Liver (tissue), 3 donors: Measurements from ENCODE around the gene SVEP1.

Experiments
- CTCF ChIP-seq: fragments of 150-350 bp; IDR thresholded peaks from 2 replicates; pipeline ENCODE4 v1.5.1; 2017; ENCODE audit warnings: improper control_type of control experiment, low read depth, low read length; ENCODE audit not compliant: missing input control
- EGR1 ChIP-seq, 2 donors: IDR thresholded peaks; 2 replicates each; pipeline ENCODE4 v1.6.1; 2016 to 2018; ENCODE audit warnings: antibody characterized with exemption in 2 of 2, low read depth in 2 of 2
- GABPA ChIP-seq, 2 donors: IDR thresholded peaks in 1 of 2; conservative IDR thresholded peaks in 1 of 2; 2 replicates each; pipeline ENCODE4 v1.6.1; 2016; ENCODE audit warnings: antibody characterized with exemption in 2 of 2, mild to moderate bottlenecking in 1 of 2, moderate library complexity in 1 of 2
- JUND ChIP-seq, 2 donors: IDR thresholded peaks; 2 replicates each; pipeline ENCODE4 v1.6.1; 2016; ENCODE audit warnings: antibody characterized with exemption in 2 of 2
- MAX ChIP-seq: IDR thresholded peaks from 2 replicates; pipeline ENCODE4 v1.6.1; 2016; ENCODE audit warnings: antibody characterized with exemption
- NR2F2 ChIP-seq: IDR thresholded peaks from 2 replicates; pipeline ENCODE4 v1.6.1; 2016; ENCODE audit warnings: antibody characterized with exemption
- RAD21 ChIP-seq, 2 donors: IDR thresholded peaks; 2 replicates each; pipeline ENCODE4 v1.6.1; 2016; ENCODE audit warnings: antibody characterized with exemption in 2 of 2, mild to moderate bottlenecking in 2 of 2
- REST ChIP-seq: IDR thresholded peaks from 2 replicates; pipeline ENCODE4 v1.6.1; 2016; ENCODE audit warnings: antibody characterized with exemption, mild to moderate bottlenecking
- RXRA ChIP-seq, 2 donors: IDR thresholded peaks; 2 replicates each; pipeline ENCODE4 v1.6.1; 2017 to 2018; ENCODE audit warnings: antibody characterized with exemption in 2 of 2, mild to moderate bottlenecking in 1 of 2
- SP1 ChIP-seq: IDR thresholded peaks from 2 replicates; pipeline ENCODE4 v1.6.1; 2018; ENCODE audit warnings: antibody characterized with exemption, mild to moderate bottlenecking
- TAF1 ChIP-seq: conservative IDR thresholded peaks from 2 replicates; pipeline ENCODE4 v1.6.1; 2016; ENCODE audit warnings: antibody characterized with exemption, mild to moderate bottlenecking
- YY1 ChIP-seq: IDR thresholded peaks from 2 replicates; pipeline ENCODE4 v1.6.1; 2016; ENCODE audit warnings: antibody characterized with exemption, mild to moderate bottlenecking
- ZBTB33 ChIP-seq: IDR thresholded peaks from 2 replicates; pipeline ENCODE4 v1.6.1; 2016; ENCODE audit warnings: antibody characterized with exemption
- TF ChIP-seq, protein P1 (sequence below): IDR thresholded peaks from 2 replicates; pipeline ENCODE4 v1.6.1; 2016; ENCODE audit warnings: antibody characterized with exemption
- donor health status: healthy.
- donor health status: healthy.

GRCh38 chr9:110591526-110591925 lies 12.0 kb upstream of the SVEP1 start:
- TF ChIP-seq MAX (no peak), CTCF (no peak), ZBTB33 (no peak), TAF1 (no peak), REST (no peak), JUND (IDR thresholded peaks at IDR 0.05) (no peak), EGR1 (IDR thresholded peaks at IDR 0.05; ENCODE audit: low read depth in 2 of 2) (no peak), RAD21 (IDR thresholded peaks at IDR 0.05) (no peak), SP1 (no peak), YY1 (no peak), GABPA (IDR thresholded peaks at IDR 0.05 in 1 of 2, conservative IDR thresholded peaks at IDR 0.05 in 1 of 2) (no peak), NR2F2 (no peak), RXRA (IDR thresholded peaks at IDR 0.05) (no peak)
- TF ChIP-seq, protein P1, sequence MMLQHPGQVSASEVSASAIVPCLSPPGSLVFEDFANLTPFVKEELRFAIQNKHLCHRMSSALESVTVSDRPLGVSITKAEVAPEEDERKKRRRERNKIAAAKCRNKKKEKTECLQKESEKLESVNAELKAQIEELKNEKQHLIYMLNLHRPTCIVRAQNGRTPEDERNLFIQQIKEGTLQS = no peak
